ENCODE data around the gene GFRA1.

The GFRA1 gene

GRCh38 chr10:116024271-116024878 lies 248.6 kb downstream of the GFRA1 start:
- DNase-seq, result no peak

- DNase-seq, result no peak
Observed at GRCh38 chr10:116017405-116017804, 255.6 kb downstream of the GFRA1 start.

GRCh38 chr10:116015583-116016333 lies 257.2 kb downstream of the GFRA1 start:
- no peak for DNase-seq

DNA sequence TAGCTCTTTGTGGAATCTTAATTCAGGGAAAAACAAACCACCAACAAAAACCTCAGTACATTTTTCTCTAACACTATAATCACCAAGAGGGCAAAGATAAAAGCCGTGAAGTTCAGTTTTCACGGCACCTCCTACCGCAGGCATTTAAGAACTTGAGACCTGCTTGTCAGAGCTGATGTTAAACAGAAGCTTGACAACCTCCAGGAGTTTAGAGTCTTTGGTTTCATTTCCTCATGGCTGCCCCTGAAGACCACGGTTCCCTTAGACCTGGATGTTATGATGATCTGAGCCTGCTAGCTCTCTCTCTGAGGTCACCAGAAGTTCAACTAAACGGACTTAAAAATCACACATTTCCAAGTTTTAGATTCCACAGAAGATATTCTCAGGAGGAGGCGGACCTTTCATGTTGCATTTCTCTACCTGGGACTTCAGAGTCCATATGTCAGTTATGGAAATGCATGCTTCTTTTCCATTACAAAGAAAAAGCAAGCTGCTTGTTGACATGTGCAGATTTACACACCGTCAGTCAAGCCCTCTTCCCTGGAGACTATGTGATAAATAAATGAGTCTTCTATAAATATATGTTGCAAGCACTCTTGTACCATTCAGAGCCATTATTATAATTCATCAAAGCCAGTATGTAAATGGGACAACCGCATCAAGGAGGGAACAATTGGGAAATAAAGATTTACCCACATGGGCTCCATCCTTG lies 258.0 kb downstream of the GFRA1 start:
- DNase-seq, result no peak

- DNase-seq, result no peak
Observed at GRCh38 chr10:116014326-116014725, 258.7 kb downstream of the GFRA1 start.

- DNase-seq, result no peak
Observed at GRCh38 chr10:116011929-116012328, 261.1 kb downstream of the GFRA1 start.

GRCh38 chr10:116007256-116007891 lies 265.6 kb downstream of the GFRA1 start:
- DNase-seq, result no peak

Data from NCI-H146 (cell line).